GM12878 (cell line): Measurements from ENCODE around the gene TRPC1. TPM values are rescaled to one million over a fixed set of nuclear protein-coding genes. Genes with fewer than 3 reads are reported as not detected.

Source experiments
- ATAC-seq: fragments of 200-7000 bp; cut with Tn5 transposase; 3 replicates; pipeline ENCODE4 v1.9.1; 2020; ENCODE audit warnings: mild to moderate bottlenecking, moderate library complexity
- Bru-seq: library from RNA; stranded (reverse); fragments of 400-500 nt; gene quantifications from one replicate; lab custom pipeline; 2021; lab: Mats Ljungman, UMichigan
- BruChase-seq, 2 experiments: library from RNA; stranded (reverse); fragments of 400-500 nt; gene quantifications; one replicate each; lab custom pipeline; 2021; lab: Mats Ljungman, UMichigan
- BruUV-seq: library from RNA; stranded (reverse); fragments of 400-500 nt; replicated peaks from 2 replicates; lab custom pipeline; 2021; lab: Mats Ljungman, UMichigan
- CTCF ChIA-PET: fragments of 300-600 bp; sonication (Branson Sonifier 250); formaldehyde crosslinking; extraction: SDS; loops from one replicate; lab custom pipeline; 2021; ENCODE audit warnings: inconsistent platforms; lab: Yijun Ruan, JAX
- POLR2A ChIA-PET: fragments of 350-600 bp; formaldehyde crosslinking; extraction: SDS; loops from one replicate; lab custom pipeline; 2021; ENCODE audit warnings: inconsistent platforms; lab: Charles Lee
- RAD21 ChIA-PET: fragments of 300-600 bp; sonication (Branson Sonifier 250); formaldehyde crosslinking; loops from one replicate; lab custom pipeline; 2023; ENCODE audit warnings: antibody characterized with exemption; ENCODE audit not compliant: unreplicated experiment; lab: Charles Lee
- SMC1A ChIA-PET: fragments of 300-600 bp; sonication (Branson Sonifier 250); formaldehyde crosslinking; loops from one replicate; lab custom pipeline; 2023; ENCODE audit not compliant: unreplicated experiment, uncharacterized antibody; lab: Charles Lee
- DNase-seq: peaks from one replicate; pipeline ENCODE4 v3.0.0-alpha.2; 2011; ENCODE audit warnings: low read depth, low spot score
- FAIRE-seq: peaks from 3 replicates; lab custom pipeline; 2011; peaks lifted over from hg19 to GRCh38; lab: Jason Lieb, UNC
- H2AFZ ChIP-seq: 2 replicates; pipeline ENCODE4 v1.6.0; 2011; ENCODE audit warnings: low read depth, low read length, control low read depth; ENCODE audit not compliant: control insufficient read depth
- H3K27ac ChIP-seq: 2 replicates; pipeline ENCODE4 v1.5.1; 2011; ENCODE audit warnings: control low read depth; ENCODE audit not compliant: control insufficient read depth, insufficient read depth
- H3K27me3 ChIP-seq, 2 experiments: replicated peaks in 1 of 2; 2 replicates each; pipeline versions ENCODE4 v1.6.0 to v1.6.1; 2011; ENCODE audit warnings: low read length in 1 of 2; ENCODE audit not compliant: control insufficient read depth in 2 of 2, insufficient read depth in 2 of 2
- H3K36me3 ChIP-seq, 2 experiments: 2 replicates each; pipeline ENCODE4 v1.5.1; 2011; ENCODE audit warnings: low read length in 1 of 2; ENCODE audit not compliant: control insufficient read depth in 2 of 2, insufficient read depth in 2 of 2
- H3K4me1 ChIP-seq: 2 replicates; pipeline ENCODE4 v1.6.1; 2011; ENCODE audit warnings: mild to moderate bottlenecking, low read length, moderate library complexity, mixed read lengths; ENCODE audit not compliant: control insufficient read depth, insufficient read depth
- H3K4me2 ChIP-seq: 2 replicates; pipeline ENCODE4 v1.6.0; 2011; ENCODE audit warnings: control low read depth; ENCODE audit not compliant: control insufficient read depth, insufficient read depth
- H3K4me3 ChIP-seq: fragments of 200-600 bp; sonication (generic); 2 replicates; pipeline ENCODE4 v1.5.1; 2016
- H3K79me2 ChIP-seq: 2 replicates; pipeline ENCODE4 v1.6.0; 2011; ENCODE audit warnings: low read length; ENCODE audit not compliant: control insufficient read depth, insufficient read depth
- H3K9ac ChIP-seq: 2 replicates; pipeline ENCODE4 v1.8.0; 2011; ENCODE audit warnings: low read length, control low read depth, mixed read lengths; ENCODE audit not compliant: control insufficient read depth, insufficient read depth
- H3K9me3 ChIP-seq: replicated peaks from 3 replicates; pipeline ENCODE4 v1.5.1; 2011; ENCODE audit warnings: mild to moderate bottlenecking, low read length; ENCODE audit not compliant: control insufficient read depth, insufficient read depth
- H4K20me1 ChIP-seq: 2 replicates; pipeline ENCODE4 v1.6.0; 2011; ENCODE audit not compliant: control insufficient read depth, insufficient read depth
- BACH1 ChIP-seq: fragments of 450-650 bp; IDR thresholded peaks from 2 replicates; pipeline ENCODE4 v1.6.1; 2017; ENCODE audit warnings: mild to moderate bottlenecking, borderline replicate concordance
- BHLHE40 ChIP-seq, 2 experiments: fragments of 450-650 bp in 1 of 2; IDR thresholded peaks; 2 replicates each; pipeline ENCODE4 v1.6.1; 2011 to 2017; ENCODE audit warnings: low read depth in 2 of 2, borderline replicate concordance in 1 of 2, improper control_type of control experiment in 1 of 2, low read length in 1 of 2, mild to moderate bottlenecking in 1 of 2
- CREB1 ChIP-seq: IDR thresholded peaks from 2 replicates; pipeline ENCODE4 v1.6.1; 2012; ENCODE audit warnings: low read depth, mild to moderate bottlenecking, inconsistent platforms
- ESRRA ChIP-seq: IDR thresholded peaks from 2 replicates; pipeline ENCODE4 v1.6.1; 2012; ENCODE audit warnings: mild to moderate bottlenecking, low read length, improper control_type of control experiment
- GATAD2B ChIP-seq: fragments of 450-650 bp; conservative IDR thresholded peaks from 2 replicates; pipeline ENCODE4 v1.6.1; 2017; ENCODE audit warnings: low read depth, mild to moderate bottlenecking, moderate library complexity
- IKZF1 ChIP-seq: fragments of 450-650 bp; conservative IDR thresholded peaks from 2 replicates; pipeline ENCODE4 v1.6.1; 2017; ENCODE audit warnings: antibody characterized with exemption, mild to moderate bottlenecking
- LARP7 ChIP-seq: fragments of 450-650 bp; IDR thresholded peaks from 2 replicates; pipeline ENCODE4 v1.6.1; 2017; ENCODE audit warnings: mild to moderate bottlenecking
- NRF1 ChIP-seq: conservative IDR thresholded peaks from 2 replicates; pipeline ENCODE4 v1.6.1; 2011; ENCODE audit warnings: mild to moderate bottlenecking, low read depth, low read length, improper control_type of control experiment
- PML ChIP-seq: IDR thresholded peaks from 2 replicates; pipeline ENCODE4 v1.6.1; 2012; ENCODE audit warnings: low read length, inconsistent platforms
- POLR2A ChIP-seq: IDR thresholded peaks from 2 replicates; pipeline ENCODE4 v1.6.1; 2011; ENCODE audit warnings: low read depth, mild to moderate bottlenecking, low read length
- POLR2AphosphoS5 ChIP-seq: IDR thresholded peaks from 2 replicates; pipeline ENCODE4 v1.6.1; 2011; ENCODE audit warnings: mild to moderate bottlenecking, low read length, inconsistent platforms
- RB1 ChIP-seq: fragments of 450-650 bp; formaldehyde crosslinking; IDR thresholded peaks from 2 replicates; pipeline ENCODE4 v1.6.1; 2017; ENCODE audit warnings: mild to moderate bottlenecking, borderline replicate concordance
- SP1 ChIP-seq: IDR thresholded peaks from one replicate; pipeline ENCODE4 v1.6.1; 2011; ENCODE audit warnings: low read depth, low read length
- STAT1 ChIP-seq: fragments of 450-650 bp; conservative IDR thresholded peaks from 2 replicates; pipeline ENCODE4 v1.6.1; 2014; ENCODE audit warnings: antibody characterized with exemption, mild to moderate bottlenecking
- YY1 ChIP-seq: IDR thresholded peaks from 2 replicates; pipeline ENCODE4 v1.6.1; 2011; ENCODE audit warnings: low read depth, mild to moderate bottlenecking, low read length
- WGBS: methylation state at CpG from one replicate; pipeline ENCODE4 v1.1.6; 2016; ENCODE audit warnings: low lambda C conversion rate; ENCODE audit not compliant: insufficient replicate concordance, insufficient coverage; ENCODE audit errors: missing lambda C conversion rate; 5-methylcytosine and 5-hydroxymethylcytosine counted together
- in situ Hi-C: fragments of 300-500 bp; cut with MboI; formaldehyde crosslinking; loops from 9 replicates; pipeline ENCODE4 v1.14.3; 2018; ENCODE audit warnings: mixed read lengths
- intact Hi-C: fragments of 100-400 bp; cut with micrococcal nuclease; formaldehyde crosslinking; loops from one replicate; pipeline ENCODE4 v1.14.2; 2022; ENCODE audit not compliant: unreplicated experiment
- long read RNA-seq, 2 experiments: library from polyadenylated mRNA; unstranded; transcript quantifications; one replicate each; pipeline ENCODE4 v2.0.0, GENCODE V29; 2019 to 2020
- polyA minus RNA-seq, 3 experiments: library from RNA; depleted of rRNA, polyadenylated mRNA; stranded (reverse); fragments of >200 nt; gene quantifications; 2 replicates each; pipeline ENCODE4 v1.2.3, GENCODE V29; 2011
- polyA plus RNA-seq, 11 experiments: library from polyadenylated mRNA; depleted of rRNA in 4 of 11; unstranded in 6 of 11; stranded (reverse) in 5 of 11; fragments of >200 nt; fragmentation: Nextera tagmentation in 4 of 11; fragmentation: Illumina TruSeq in 1 of 11; extraction: Ambion mirVana in 4 of 11; extraction: Trizol in 1 of 11; gene quantifications; 1 replicate in 1 of 11; 2 replicates in 10 of 11; pipeline versions ENCODE4 v1.2.1 to v1.2.3, GENCODE V29; 2011 to 2016; ENCODE audit warnings: inconsistent platforms in 2 of 11, missing spikeins in 2 of 11, low read depth in 1 of 11
- total RNA-seq, 4 experiments: library from RNA; depleted of rRNA in 3 of 4; stranded (reverse); fragments of >200 nt in 3 of 4; fragmentation: Illumina TruSeq in 1 of 4; extraction: Trizol in 1 of 4; gene quantifications; 2 replicates each; pipeline versions ENCODE4 v1.2.1 to v1.2.3, GENCODE V29; 2013 to 2021

Gene TRPC1
- total RNA-seq (2013; cell fraction: nucleolus; rRNA removed), result 1.0 and 2.2 TPM in 2 replicates
- 0.17 and 0.71 TPM in 2 replicates for total RNA-seq (2014; rRNA removed)
- 0.18 and 0.28 TPM in 2 replicates for total RNA-seq (2014; rRNA removed; fragmentation: Illumina TruSeq; extraction: Trizol)
- 0.26 and 0.35 TPM in 2 replicates for total RNA-seq (2021)
- 0.14 TPM for polyA plus RNA-seq (2011; ENCODE audit: low read depth)
- 2.9 and 6.0 TPM in 2 replicates for polyA plus RNA-seq (2011; rRNA removed)
- 1.4 and 1.6 TPM in 2 replicates for polyA plus RNA-seq (2011; cell fraction: cytosol; rRNA removed)
- 3.6 and 4.4 TPM in 2 replicates for polyA plus RNA-seq (2011; cell fraction: nucleus; rRNA removed)
- polyA plus RNA-seq (2012), result 0.27 and 0.28 TPM in 2 replicates
- 0.12 and 0.27 TPM in 2 replicates for polyA plus RNA-seq (2014; fragmentation: Illumina TruSeq; extraction: Trizol)
- under 1 TPM; 0.05 TPM for polyA plus RNA-seq (2014; fragmentation: Nextera tagmentation; extraction: Ambion mirVana)
- 0.15 and 0.97 TPM in 2 replicates for polyA plus RNA-seq (2014; rRNA removed)
- under 1 TPM; 0.11 to 0.34 TPM for polyA plus RNA-seq (2016; fragmentation: Nextera tagmentation; extraction: Ambion mirVana)
- 5.2 and 6.0 TPM in 2 replicates for polyA minus RNA-seq (2011; rRNA and poly(A)+ RNA removed)
- 2.7 and 3.9 TPM in 2 replicates for polyA minus RNA-seq (2011; cell fraction: cytosol; rRNA and poly(A)+ RNA removed)
- polyA minus RNA-seq (2011; cell fraction: nucleus; rRNA and poly(A)+ RNA removed), result 4.0 and 5.6 TPM in 2 replicates
- percentile 33 among the genes with signal in this experiment for Bru-seq, nascent RNA
- percentile 30 among the genes with signal in this experiment for BruChase-seq, experiment 1, labeled RNA remaining after a 6-hour chase
- percentile 32 among the genes with signal in this experiment for BruChase-seq, experiment 2, labeled RNA remaining after a 2-hour chase
- long read RNA-seq, experiment 1, partial matches to known transcripts, result 0 of 1 reads
- long read RNA-seq, experiment 1, other reads (novel, unspliced or antisense), result 1 of 1 reads
- long read RNA-seq, experiment 2, partial matches to known transcripts, result 1 of 2 reads
- long read RNA-seq, experiment 2, other reads (novel, unspliced or antisense), result 1 of 2 reads

GRCh38 chr3:142723968-142724681 lies at the start of gene TRPC1:
TRPC1 (plus strand) TSS chr3:142724034; CDS start chr3:142724560, 526 bp downstream.
- 7% methylated on average over 45 of the region's 73 CpGs for WGBS
- TF ChIP-seq SP1 (peak; percentile 4), LARP7 (peak; percentile 64; the same call in 1 of the 2 replicates), IKZF1 (peak; percentile 59; the same call in 1 of the 2 replicates), GATAD2B (peak; percentile 60; the same call in 1 of the 2 replicates), NRF1 (0 out of 2 replicates have a peak, but pooled peaks have one; percentile 9), ESRRA (no peak), POLR2AphosphoS5 (peak; percentile 41; the same call in 1 of the 2 replicates), PML (no peak), BHLHE40 (IDR thresholded peaks at IDR 0.05; ENCODE audit: borderline replicate concordance in 1 of 2, low read depth in 2 of 2, low read length in 1 of 2) (peak in 1 of 2 experiments; percentile 40; a peak in 1 of 4 replicates), STAT1 (no peak), CREB1 (peak; percentile 42; the same call in 1 of the 2 replicates), POLR2A (peak; percentile 79), YY1 (peak; percentile 50; the same call in 1 of the 2 replicates), BACH1 (peak; percentile 53; the same call in 1 of the 2 replicates), RB1 (0 out of 2 replicates have a peak, but pooled peaks have one; percentile 21)
- intact Hi-C loops (loop anchor here (5.0 kb wide), 2 partner anchors 702 to 1757 kb away; no protein-coding TSS in a partner anchor), in situ Hi-C loops (no loop called here)
- ATAC-seq (peak; percentile 97), FAIRE-seq (no peak), DNase-seq (no peak)
- Histone ChIP-seq H3K27ac (no peak within 1 kb of the TSS), H3K79me2 (no peaks in the 10 kb centered on the region), H3K9me3 (no peaks in the 10 kb centered on the region), H3K4me1 (no peaks in the 10 kb centered on the region), H2AFZ (peak within 1 kb of the TSS; percentile 94), H3K4me3 (peak within 1 kb of the TSS; percentile 70), H3K9ac (peak within 1 kb of the TSS; percentile 44; the same call in 1 of the 2 replicates), H3K27me3 (no peaks in the 10 kb centered on the region), H3K4me2 (peak within 1 kb of the TSS; percentile 82), H4K20me1 (no peaks in the 10 kb centered on the region), H3K36me3 (no peaks in the 10 kb centered on the region)
- ChIA-PET RAD21 (no interaction called here), POLR2A (no interaction called here), CTCF (no interaction called here), SMC1A (no interaction called here)
- BruUV-seq, result no TSS peak
